IgD-negative memory B cell (primary cell): ENCODE measurements around the gene ADAMTSL1. TPM values are rescaled to one million over a fixed set of nuclear protein-coding genes. Genes with fewer than 3 reads are reported as not detected.

ENCODE experiments used
- H3K27ac Mint-ChIP-seq, 3 donors: one replicate each; pipeline ENCODE4 v1.8.0; 2020 to 2022; ENCODE audit warnings: mild to moderate bottlenecking in 3 of 3, mixed read lengths in 3 of 3, moderate library complexity in 1 of 3
- H3K27me3 Mint-ChIP-seq: one replicate; pipeline ENCODE4 v1.8.0; 2021; ENCODE audit warnings: mixed read lengths
- H3K36me3 Mint-ChIP-seq: one replicate; pipeline ENCODE4 v1.8.0; 2020; ENCODE audit warnings: mild to moderate bottlenecking, mixed read lengths
- H3K4me1 Mint-ChIP-seq, 3 donors: one replicate each; pipeline ENCODE4 v1.8.0; 2020 to 2022; ENCODE audit warnings: mixed read lengths in 3 of 3, mild to moderate bottlenecking in 1 of 3
- H3K4me3 Mint-ChIP-seq, 4 donors: one replicate each; pipeline ENCODE4 v1.8.0; 2020 to 2022; ENCODE audit warnings: mild to moderate bottlenecking in 4 of 4, mixed read lengths in 4 of 4, moderate library complexity in 3 of 4
- H3K9me3 Mint-ChIP-seq, 3 donors: one replicate each; pipeline ENCODE4 v1.8.0; 2020 to 2021; ENCODE audit warnings: mixed read lengths in 3 of 3, mild to moderate bottlenecking in 1 of 3
- polyA plus RNA-seq: library from polyadenylated mRNA; unstranded; fragments of 300-500 nt; fragmentation: Illumina TruSeq; gene quantifications from one replicate; pipeline ENCODE4 v1.2.3, GENCODE V29; 2021

Gene ADAMTSL1
- polyA plus RNA-seq: not detected

GRCh38 chr9:18473652-18474279 lies at the start of gene ADAMTSL1:
Gene ADAMTSL1, plus strand, starts transcription at chr9:18474153. Its CDS starts 80 bp downstream, at chr9:18474233.
- Mint-ChIP-seq H3K27ac (no peak within 1 kb of the TSS), H3K9me3 (peaks cover 0 to 7% (median 3%) of the 10 kb centered on the region in 3 donors), H3K4me3 (no peak within 1 kb of the TSS), H3K36me3 (peaks cover 2% of the 10 kb centered on the region), H3K27me3 (peaks cover 2% of the 10 kb centered on the region), H3K4me1 (peaks cover 0 to 3% (median 0%) of the 10 kb centered on the region in 3 donors)

DNA sequence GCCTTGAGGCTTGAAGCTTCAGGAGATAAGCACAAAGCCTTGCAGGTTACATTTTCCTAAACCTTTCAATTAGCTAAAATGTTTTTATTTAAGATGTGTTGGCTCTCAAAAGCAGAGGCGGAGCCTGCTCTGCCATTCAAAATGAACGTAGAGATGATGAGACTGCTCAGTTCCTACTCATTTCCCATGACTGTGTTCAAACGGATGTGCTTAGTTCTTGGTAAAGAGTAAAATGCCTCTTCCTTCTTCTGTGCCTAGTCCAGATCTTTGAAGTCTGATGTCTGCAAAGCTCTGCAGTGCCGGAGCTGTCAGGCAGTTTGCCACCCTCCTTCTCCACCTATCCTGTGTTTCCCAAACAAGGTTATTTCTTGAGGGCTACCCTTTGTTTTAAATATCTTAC lies 46.3 kb upstream of the ADAMTSL1 start:
- no peak overlapping the region for H3K27ac Mint-ChIP-seq
- no peaks in the 10 kb centered on the region for H3K36me3 Mint-ChIP-seq
- no peaks in the 10 kb centered on the region for H3K4me1 Mint-ChIP-seq
- peaks cover 2% of the 10 kb centered on the region for H3K27me3 Mint-ChIP-seq
- peaks cover 0 to 2% (median 0%) of the 10 kb centered on the region in 3 donors for H3K9me3 Mint-ChIP-seq
- H3K4me3 Mint-ChIP-seq: no peak overlapping the region

- H3K36me3 Mint-ChIP-seq: no peaks in the 10 kb centered on the region
Observed at GRCh38 chr9:18428661-18429060, 45.3 kb upstream of the ADAMTSL1 start.

GRCh38 chr9:18429070-18429469 lies 44.9 kb upstream of the ADAMTSL1 start:
- no peaks in the 10 kb centered on the region for H3K4me1 Mint-ChIP-seq
- H3K4me3 Mint-ChIP-seq: no peak overlapping the region
- no peaks in the 10 kb centered on the region for H3K36me3 Mint-ChIP-seq
- no peak overlapping the region for H3K27ac Mint-ChIP-seq
- H3K9me3 Mint-ChIP-seq: peaks cover 0 to 2% (median 0%) of the 10 kb centered on the region in 3 donors
- H3K27me3 Mint-ChIP-seq: peaks cover 2% of the 10 kb centered on the region

More at GRCh38 chr9:18428661-18429060, 45.3 kb upstream of the ADAMTSL1 start:
- Mint-ChIP-seq H3K4me3 (no peak overlapping the region), H3K27ac (no peak overlapping the region), H3K9me3 (peaks cover 0 to 2% (median 0%) of the 10 kb centered on the region in 3 donors), H3K4me1 (no peaks in the 10 kb centered on the region), H3K27me3 (peaks cover 2% of the 10 kb centered on the region)

- peaks cover 0 to 1% (median 0%) of the 10 kb centered on the region in 3 donors for H3K9me3 Mint-ChIP-seq
- no peak overlapping the region for H3K4me3 Mint-ChIP-seq
- no peaks in the 10 kb centered on the region for H3K36me3 Mint-ChIP-seq
- no peaks in the 10 kb centered on the region for H3K4me1 Mint-ChIP-seq
- peaks cover 5% of the 10 kb centered on the region for H3K27me3 Mint-ChIP-seq
- H3K27ac Mint-ChIP-seq: no peak overlapping the region
Observed at GRCh38 chr9:18433620-18434019, 40.3 kb upstream of the ADAMTSL1 start.

DNA sequence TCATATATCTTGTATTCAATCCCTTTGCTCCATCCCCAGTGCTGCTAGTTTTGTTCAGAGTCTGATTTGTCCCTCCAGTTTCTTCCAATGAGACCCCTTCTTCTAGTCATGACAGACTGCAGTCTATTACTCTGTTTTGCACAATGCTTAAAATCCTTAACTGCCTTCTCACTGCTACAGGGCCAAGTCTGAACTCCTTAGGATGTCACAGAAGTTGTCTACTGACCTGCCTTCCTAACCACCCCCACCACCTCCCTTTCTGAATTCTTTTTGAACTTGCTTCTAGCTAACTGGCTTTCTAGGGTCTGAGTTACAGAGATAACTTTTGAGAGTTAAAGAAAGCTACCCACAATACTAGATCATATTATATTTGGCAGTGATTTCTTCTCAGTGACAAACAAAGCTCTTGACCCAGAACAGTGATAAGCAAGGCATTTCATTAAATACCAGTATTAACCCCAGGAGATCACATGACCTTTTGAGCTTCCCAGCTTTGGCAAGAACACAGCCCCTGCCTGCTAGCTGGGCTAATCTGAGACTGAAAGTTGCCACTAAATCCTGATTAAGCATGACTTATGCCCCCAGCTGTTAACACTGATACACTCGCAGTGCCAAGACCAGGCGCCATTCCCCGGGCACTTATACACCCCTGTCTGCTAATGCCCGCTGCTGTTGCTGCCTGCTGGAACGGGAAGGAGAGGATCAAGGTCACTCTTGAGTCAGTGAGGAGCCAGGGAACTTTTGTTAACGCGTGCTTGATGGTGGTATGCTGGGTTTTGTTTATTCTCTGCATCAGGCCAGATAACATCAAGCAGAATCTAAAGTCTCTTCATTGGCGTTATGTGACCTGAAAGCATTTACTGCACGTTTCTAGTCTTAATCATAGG lies 36.4 kb upstream of the ADAMTSL1 start:
- Mint-ChIP-seq H3K4me1 (no peaks in the 10 kb centered on the region), H3K4me3 (no peak overlapping the region)

GRCh38 chr9:18438300-18438925 lies 35.5 kb upstream of the ADAMTSL1 start:
- no peak overlapping the region for H3K27ac Mint-ChIP-seq
- H3K27me3 Mint-ChIP-seq: peaks cover 8% of the 10 kb centered on the region
- H3K4me1 Mint-ChIP-seq: no peaks in the 10 kb centered on the region
- H3K9me3 Mint-ChIP-seq: peaks cover 0 to 4% (median 0%) of the 10 kb centered on the region in 3 donors
- H3K4me3 Mint-ChIP-seq: no peak overlapping the region
- H3K36me3 Mint-ChIP-seq: no peaks in the 10 kb centered on the region

More for the DNA sequence above, 36.4 kb upstream of the ADAMTSL1 start:
- H3K27me3 Mint-ChIP-seq: peaks cover 8% of the 10 kb centered on the region
- peaks cover 0 to 4% (median 0%) of the 10 kb centered on the region in 3 donors for H3K9me3 Mint-ChIP-seq
- no peaks in the 10 kb centered on the region for H3K36me3 Mint-ChIP-seq
- H3K27ac Mint-ChIP-seq: no peak overlapping the region

DNA sequence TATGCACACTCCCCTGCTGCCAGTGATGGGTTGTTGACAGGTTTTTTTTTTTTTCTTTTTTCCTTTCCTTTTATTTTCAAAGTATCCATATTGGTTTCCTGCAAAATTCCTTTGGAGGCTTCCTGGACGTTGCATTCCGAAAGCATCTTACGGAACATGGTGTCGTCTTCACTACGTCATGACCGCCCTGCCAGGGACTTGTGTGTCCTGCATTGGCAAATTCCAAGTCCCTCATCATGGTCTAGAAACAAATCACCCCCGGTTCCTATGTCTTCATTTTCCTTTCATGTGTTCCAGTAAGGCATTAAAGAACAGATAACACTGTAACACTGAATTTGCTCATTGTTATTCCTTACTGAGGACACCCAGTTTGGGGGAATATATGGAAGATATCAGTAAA lies 35.0 kb upstream of the ADAMTSL1 start:
- Mint-ChIP-seq H3K4me1 (no peaks in the 10 kb centered on the region), H3K27me3 (peaks cover 8% of the 10 kb centered on the region), H3K36me3 (no peaks in the 10 kb centered on the region), H3K4me3 (no peak overlapping the region), H3K9me3 (peaks cover 0 to 4% (median 0%) of the 10 kb centered on the region in 3 donors), H3K27ac (no peak overlapping the region)

DNA sequence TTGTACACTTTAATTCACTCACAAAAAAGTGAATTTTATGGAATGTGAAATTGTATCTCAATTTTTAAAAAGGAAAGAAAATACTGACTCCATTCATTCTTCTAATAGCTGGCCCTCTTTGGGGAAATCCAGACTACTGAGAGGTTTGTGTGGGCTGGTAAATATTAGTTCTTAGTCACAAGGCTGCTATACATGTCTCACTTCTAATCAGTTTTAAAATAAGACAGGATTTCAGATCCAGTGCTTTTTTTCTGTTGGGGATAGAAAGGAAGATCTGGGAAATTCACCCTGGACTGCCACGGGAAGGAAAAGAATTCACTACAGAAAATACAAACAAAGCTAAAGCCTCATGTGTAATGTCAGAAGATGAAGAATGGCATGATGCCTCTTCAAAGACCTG lies 32.7 kb upstream of the ADAMTSL1 start:
- Mint-ChIP-seq H3K36me3 (no peaks in the 10 kb centered on the region), H3K27me3 (peaks cover 5% of the 10 kb centered on the region), H3K4me1 (no peaks in the 10 kb centered on the region), H3K4me3 (no peak overlapping the region), H3K27ac (no peak overlapping the region), H3K9me3 (peaks cover 0 to 3% (median 0%) of the 10 kb centered on the region in 3 donors)

GRCh38 chr9:18442629-18443491 lies 31.1 kb upstream of the ADAMTSL1 start:
- Mint-ChIP-seq H3K27ac (no peak overlapping the region), H3K27me3 (peaks cover 5% of the 10 kb centered on the region), H3K4me3 (no peak overlapping the region), H3K36me3 (no peaks in the 10 kb centered on the region), H3K9me3 (peaks cover 0 to 3% (median 0%) of the 10 kb centered on the region in 3 donors), H3K4me1 (no peaks in the 10 kb centered on the region)

- Mint-ChIP-seq H3K36me3 (no peaks in the 10 kb centered on the region), H3K9me3 (peaks cover 0 to 3% (median 0%) of the 10 kb centered on the region in 3 donors), H3K27me3 (no peaks in the 10 kb centered on the region), H3K27ac (no peak overlapping the region), H3K4me1 (no peaks in the 10 kb centered on the region), H3K4me3 (no peak overlapping the region)
Observed at GRCh38 chr9:18447131-18447530, 26.8 kb upstream of the ADAMTSL1 start.

DNA sequence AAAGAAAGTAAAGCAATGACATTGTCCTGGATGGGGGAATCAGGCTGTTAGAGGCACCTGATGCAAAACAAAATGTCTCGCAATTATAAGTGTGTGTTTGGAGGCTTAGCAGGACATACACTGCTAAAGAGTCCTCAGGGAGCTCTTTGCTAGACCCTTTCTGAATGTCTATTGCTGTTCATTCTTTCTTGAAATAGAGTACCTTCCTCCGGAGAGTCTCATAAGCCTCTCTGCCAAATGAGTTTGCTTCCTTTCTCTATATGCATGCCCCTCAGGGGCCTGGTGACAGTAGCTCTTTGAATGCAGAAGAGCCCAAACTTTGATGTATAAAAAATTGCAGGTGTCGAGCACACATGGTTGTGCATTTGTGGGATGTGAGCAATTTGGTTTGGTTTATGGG lies 26.4 kb upstream of the ADAMTSL1 start:
- H3K9me3 Mint-ChIP-seq: peaks cover 0 to 3% (median 3%) of the 10 kb centered on the region in 3 donors

DNA sequence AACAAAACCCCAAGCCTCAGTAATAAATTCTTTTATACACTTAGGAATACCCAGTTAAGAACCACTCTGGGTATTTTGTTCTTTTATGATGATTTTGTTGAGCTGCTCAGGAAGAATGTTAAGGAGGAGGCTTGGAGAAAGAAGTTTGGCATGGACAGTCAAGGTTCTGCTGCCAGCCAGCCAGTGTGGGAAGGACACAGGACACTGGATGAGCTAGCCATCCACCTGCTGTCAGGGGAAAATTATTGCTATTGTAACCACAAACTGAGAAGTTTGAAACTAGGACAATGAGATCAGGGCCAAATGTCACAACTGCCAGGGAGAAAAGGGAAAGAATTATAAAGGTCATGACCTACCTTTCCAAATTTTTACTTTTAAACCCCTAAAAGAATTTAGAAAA lies 25.9 kb upstream of the ADAMTSL1 start:
- no peaks in the 10 kb centered on the region for H3K4me1 Mint-ChIP-seq
- H3K4me3 Mint-ChIP-seq: no peak overlapping the region
- H3K27ac Mint-ChIP-seq: no peak overlapping the region
- H3K27me3 Mint-ChIP-seq: no peaks in the 10 kb centered on the region
- H3K36me3 Mint-ChIP-seq: no peaks in the 10 kb centered on the region
- peaks cover 0 to 3% (median 3%) of the 10 kb centered on the region in 3 donors for H3K9me3 Mint-ChIP-seq

More for the DNA sequence above, 26.4 kb upstream of the ADAMTSL1 start:
- Mint-ChIP-seq H3K27ac (no peak overlapping the region), H3K4me3 (no peak overlapping the region), H3K36me3 (no peaks in the 10 kb centered on the region), H3K4me1 (no peaks in the 10 kb centered on the region), H3K27me3 (no peaks in the 10 kb centered on the region)

- Mint-ChIP-seq H3K4me1 (no peaks in the 10 kb centered on the region), H3K4me3 (no peak overlapping the region), H3K27me3 (no peaks in the 10 kb centered on the region), H3K27ac (no peak overlapping the region), H3K9me3 (peaks cover 0 to 3% (median 3%) of the 10 kb centered on the region in 3 donors), H3K36me3 (no peaks in the 10 kb centered on the region)
Observed at GRCh38 chr9:18451406-18451805, 22.5 kb upstream of the ADAMTSL1 start.
